Activated B cell treated with CpG ODN at 0.5 μM for 24 hours (primary cell): ENCODE results near the gene TMEM250. TPM values are rescaled to one million over a fixed set of nuclear protein-coding genes. Genes with fewer than 3 reads are reported as not detected.

Experiments
- ATAC-seq: fragments of 200-7000 bp; cut with Tn5 transposase; one replicate; pipeline ENCODE4 v1.10.0; 2021; ENCODE audit warnings: low read depth, mild to moderate bottlenecking, moderate library complexity
- CTCF ChIA-PET: fragments of 350-600 bp; sonication (Branson Sonifier 250); formaldehyde crosslinking; loops from one replicate; lab custom pipeline; 2021; ENCODE audit warnings: antibody characterized with exemption; lab: Charles Lee
- POLR2A ChIA-PET: fragments of 350-600 bp; sonication (Branson Sonifier 250); formaldehyde crosslinking; loops from one replicate; lab custom pipeline; 2021; ENCODE audit warnings: antibody characterized with exemption; lab: Charles Lee
- DNase-seq: peaks from one replicate; pipeline ENCODE4 v3.0.0; 2022
- H3K27ac Mint-ChIP-seq: one replicate; pipeline ENCODE4 v1.8.0; 2020; ENCODE audit warnings: mixed read lengths
- H3K27me3 Mint-ChIP-seq: one replicate; pipeline ENCODE4 v1.8.0; 2021; ENCODE audit warnings: mixed read lengths
- H3K36me3 Mint-ChIP-seq: one replicate; pipeline ENCODE4 v1.8.0; 2021; ENCODE audit warnings: low read depth, mixed read lengths
- H3K4me1 Mint-ChIP-seq: one replicate; pipeline ENCODE4 v1.8.0; 2021; ENCODE audit warnings: mixed read lengths
- H3K4me3 Mint-ChIP-seq: one replicate; pipeline ENCODE4 v1.8.0; 2020; ENCODE audit warnings: mild to moderate bottlenecking, mixed read lengths
- H3K9me3 Mint-ChIP-seq: one replicate; pipeline ENCODE4 v1.8.0; 2020; ENCODE audit warnings: mixed read lengths
- intact Hi-C: fragments of 100-400 bp; cut with micrococcal nuclease; formaldehyde crosslinking; loops from one replicate; pipeline ENCODE4 v1.15.1; 2024
- total RNA-seq: library from RNA; stranded (reverse); gene quantifications from 2 replicates; pipeline ENCODE4 v1.2.3, GENCODE V29; 2022
- TF ChIP-seq, protein P1 (sequence below): fragments of 200-600 bp; IDR thresholded peaks from one replicate; pipeline ENCODE4 v1.8.0; 2022; ENCODE audit warnings: antibody characterized with exemption, mild to moderate bottlenecking

TMEM250 gene
- total RNA-seq, 1 donor from 2014 or later, result 23.4 TPM

DNA sequence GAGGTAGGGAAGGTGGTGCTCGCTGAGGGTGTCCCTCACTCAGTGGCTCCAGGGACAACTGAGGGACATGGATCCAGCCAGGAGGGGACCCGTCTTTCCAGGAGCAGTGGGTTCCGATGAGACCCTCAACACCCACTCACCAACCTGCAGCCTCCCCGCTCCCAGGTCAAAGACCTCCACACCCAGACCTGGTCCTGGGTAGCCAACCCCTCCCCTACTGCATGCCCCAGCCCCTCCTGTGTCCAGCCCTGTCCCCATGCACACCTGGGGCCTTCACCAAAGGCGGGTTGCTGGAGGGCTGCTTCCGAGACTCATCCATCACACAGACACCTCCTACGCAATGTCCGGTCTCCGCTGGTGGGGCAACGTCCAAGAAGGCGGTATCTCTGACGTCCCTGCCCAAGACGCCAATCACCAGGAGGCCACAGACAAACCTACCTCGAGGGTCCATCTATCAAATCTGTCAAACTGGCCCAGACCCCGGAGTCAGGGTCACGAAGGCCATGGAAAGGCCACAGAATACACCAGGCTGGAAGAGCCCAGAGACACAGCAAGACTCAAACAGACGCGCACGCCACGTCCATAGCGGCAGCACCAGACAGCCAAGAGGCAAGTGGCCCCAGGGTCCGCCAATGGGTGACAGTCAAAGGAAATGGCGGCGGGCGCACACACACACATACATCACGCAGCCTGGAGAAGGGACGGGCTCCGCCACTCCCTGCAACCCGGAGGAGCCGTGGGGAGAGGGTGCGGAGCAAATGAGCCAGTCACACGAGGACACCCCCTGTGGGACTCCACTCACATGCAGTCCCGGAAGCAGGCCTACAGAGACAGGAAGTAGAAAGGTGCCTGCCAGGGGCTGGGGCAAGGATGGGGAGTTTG is 34.4 kb downstream of the TMEM250 start:
- ATAC-seq, result no peak
- no peak overlapping the region for H3K27ac Mint-ChIP-seq
- TF ChIP-seq, protein P1, sequence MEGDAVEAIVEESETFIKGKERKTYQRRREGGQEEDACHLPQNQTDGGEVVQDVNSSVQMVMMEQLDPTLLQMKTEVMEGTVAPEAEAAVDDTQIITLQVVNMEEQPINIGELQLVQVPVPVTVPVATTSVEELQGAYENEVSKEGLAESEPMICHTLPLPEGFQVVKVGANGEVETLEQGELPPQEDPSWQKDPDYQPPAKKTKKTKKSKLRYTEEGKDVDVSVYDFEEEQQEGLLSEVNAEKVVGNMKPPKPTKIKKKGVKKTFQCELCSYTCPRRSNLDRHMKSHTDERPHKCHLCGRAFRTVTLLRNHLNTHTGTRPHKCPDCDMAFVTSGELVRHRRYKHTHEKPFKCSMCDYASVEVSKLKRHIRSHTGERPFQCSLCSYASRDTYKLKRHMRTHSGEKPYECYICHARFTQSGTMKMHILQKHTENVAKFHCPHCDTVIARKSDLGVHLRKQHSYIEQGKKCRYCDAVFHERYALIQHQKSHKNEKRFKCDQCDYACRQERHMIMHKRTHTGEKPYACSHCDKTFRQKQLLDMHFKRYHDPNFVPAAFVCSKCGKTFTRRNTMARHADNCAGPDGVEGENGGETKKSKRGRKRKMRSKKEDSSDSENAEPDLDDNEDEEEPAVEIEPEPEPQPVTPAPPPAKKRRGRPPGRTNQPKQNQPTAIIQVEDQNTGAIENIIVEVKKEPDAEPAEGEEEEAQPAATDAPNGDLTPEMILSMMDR, result no peak
- intact Hi-C loops, result no loop called here
- no peak overlapping the region for H3K4me3 Mint-ChIP-seq
- ChIA-PET CTCF (no interaction called here), POLR2A (no interaction called here)
- no peak for DNase-seq
- H3K27me3 Mint-ChIP-seq, result peaks cover 4% of the 10 kb centered on the region
- H3K9me3 Mint-ChIP-seq, result no peaks in the 10 kb centered on the region
- H3K4me1 Mint-ChIP-seq, result peaks cover 2% of the 10 kb centered on the region
- H3K36me3 Mint-ChIP-seq, result no peaks in the 10 kb centered on the region

DNA sequence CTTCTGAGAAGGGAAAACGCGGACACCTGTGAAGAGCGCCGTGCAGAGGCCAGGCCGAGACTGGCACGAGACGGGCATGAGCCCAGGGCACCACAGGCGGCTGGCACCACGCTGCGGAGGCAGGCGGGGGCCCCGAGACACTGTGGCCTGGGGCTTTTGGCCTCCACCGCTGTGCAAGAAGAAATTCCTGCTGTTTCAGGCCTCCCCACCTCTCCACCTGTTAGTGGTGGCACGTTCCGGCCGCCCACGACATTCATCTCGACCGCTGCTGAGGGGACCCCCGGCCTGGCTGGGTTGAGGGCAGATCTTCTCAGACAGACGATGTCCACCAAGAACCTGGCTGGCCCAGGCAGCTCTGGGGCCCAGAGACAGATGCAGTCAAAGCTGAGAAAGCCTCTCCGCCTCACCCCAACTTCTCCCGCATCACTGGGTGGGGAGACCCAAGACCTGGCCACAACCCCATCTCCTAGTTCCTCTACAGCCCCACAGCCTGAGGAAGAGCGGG is 35.1 kb downstream of the TMEM250 start:
- ATAC-seq (no peak), DNase-seq (no peak)
- CTCF ChIA-PET, result no interaction called here
- H3K36me3 Mint-ChIP-seq, result no peaks in the 10 kb centered on the region
- peaks cover 2% of the 10 kb centered on the region for H3K4me1 Mint-ChIP-seq
- H3K4me3 Mint-ChIP-seq, result no peak overlapping the region
- TF ChIP-seq, protein P1, result no peak
- intact Hi-C loops, result no loop called here
- H3K9me3 Mint-ChIP-seq, result no peaks in the 10 kb centered on the region
- H3K27me3 Mint-ChIP-seq, result peaks cover 4% of the 10 kb centered on the region
- POLR2A ChIA-PET, result no interaction called here
- no peak overlapping the region for H3K27ac Mint-ChIP-seq

DNA sequence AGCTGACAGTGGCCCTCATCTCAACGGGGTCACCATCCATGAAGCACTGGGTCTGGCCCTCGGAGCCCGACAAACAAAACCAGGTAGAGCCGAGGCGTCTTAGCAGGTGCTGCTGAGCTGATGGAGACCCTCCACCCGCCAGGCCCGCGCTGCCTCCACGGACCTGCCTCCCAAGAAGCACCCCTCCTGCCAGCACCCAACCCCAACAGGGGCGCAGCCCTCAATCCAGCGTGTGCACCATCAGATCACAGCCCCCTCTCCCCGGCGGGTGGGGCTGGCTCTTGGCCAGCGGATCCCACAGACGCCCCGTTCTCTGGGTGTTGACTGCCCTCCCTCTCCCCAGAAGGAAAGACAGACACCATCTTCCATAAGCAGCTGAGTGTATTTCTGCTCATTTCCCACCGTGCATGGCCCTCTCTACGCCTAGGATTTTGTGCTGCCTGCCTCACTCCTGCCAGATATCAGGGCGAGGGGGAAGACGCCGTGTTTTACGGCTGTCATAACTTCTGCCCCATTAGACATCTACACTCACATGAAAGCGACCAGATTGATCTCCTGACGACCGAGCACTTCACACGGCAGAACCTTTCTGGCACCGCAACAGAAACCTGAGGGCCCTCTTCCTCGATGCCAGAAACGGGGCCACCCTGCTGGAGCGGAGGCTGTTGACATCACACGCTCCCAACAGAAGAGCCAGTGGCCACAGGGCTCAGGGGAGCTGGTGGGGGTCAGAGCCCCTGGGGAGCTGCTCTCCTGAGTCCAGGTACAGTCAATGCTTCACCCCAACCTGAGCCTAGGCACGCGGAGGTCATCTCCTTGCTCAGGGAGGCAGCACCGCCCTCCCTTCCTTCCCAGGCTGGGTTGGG is 35.9 kb downstream of the TMEM250 start:
- Mint-ChIP-seq H3K4me1 (peaks cover 2% of the 10 kb centered on the region), H3K36me3 (no peaks in the 10 kb centered on the region), H3K9me3 (no peaks in the 10 kb centered on the region), H3K27ac (no peak overlapping the region), H3K4me3 (no peak overlapping the region), H3K27me3 (peaks cover 4% of the 10 kb centered on the region)
- ATAC-seq (no peak), DNase-seq (no peak)
- POLR2A ChIA-PET, result no interaction called here
- CTCF ChIA-PET, result no interaction called here
- intact Hi-C loops, result no loop called here
- TF ChIP-seq, protein P1, result no peak

DNA sequence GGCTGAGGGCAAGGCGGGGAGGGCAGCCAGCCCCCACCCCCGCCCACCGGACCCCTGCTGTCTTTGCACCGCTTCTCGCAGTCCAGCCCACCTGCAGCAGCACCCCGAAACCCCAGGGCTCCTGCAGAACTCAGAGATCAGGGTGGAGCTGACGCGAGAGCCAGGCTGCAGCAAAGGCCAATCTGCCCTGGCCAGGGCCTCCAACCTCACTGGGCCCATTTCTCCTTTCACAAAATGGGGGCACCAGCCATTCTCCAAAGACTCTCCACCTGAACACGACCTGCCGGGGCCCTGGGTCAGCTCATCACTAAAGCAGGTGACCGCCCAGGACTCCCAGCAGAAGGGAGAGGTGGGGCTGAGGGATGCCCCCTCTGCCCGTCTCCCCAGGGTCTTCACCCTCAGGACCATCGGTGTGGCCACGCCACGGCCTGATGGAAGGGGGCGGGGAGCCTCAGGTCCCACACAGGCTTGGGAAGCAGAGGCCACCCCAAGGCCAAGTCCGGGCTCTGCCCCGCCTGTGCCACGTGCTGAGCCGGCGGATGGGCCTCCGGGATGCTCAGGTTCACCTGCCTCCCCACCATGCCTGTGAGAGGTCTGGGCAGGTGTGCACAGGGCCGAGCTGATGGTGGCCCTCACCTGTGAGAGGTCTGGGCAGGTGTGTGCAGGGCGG is 36.7 kb downstream of the TMEM250 start:
- H3K27me3 Mint-ChIP-seq, result peaks cover 2% of the 10 kb centered on the region

More for the DNA sequence above, 36.7 kb downstream of the TMEM250 start:
- no peak overlapping the region for H3K27ac Mint-ChIP-seq
- peaks cover 2% of the 10 kb centered on the region for H3K4me1 Mint-ChIP-seq
- H3K9me3 Mint-ChIP-seq, result no peaks in the 10 kb centered on the region
- H3K4me3 Mint-ChIP-seq, result no peak overlapping the region
- H3K36me3 Mint-ChIP-seq, result no peaks in the 10 kb centered on the region
- CTCF ChIA-PET, result no interaction called here
- DNase-seq, result no peak
- intact Hi-C loops, result no loop called here
- POLR2A ChIA-PET, result no interaction called here
- no peak for ATAC-seq
- TF ChIP-seq, protein P1, result no peak
